Measurements from ENCODE around the gene SETD6.
"Not testable (repeated sequence)": the region's sequence is repeated elsewhere in the genome, so short reads cannot be mapped to it uniquely, and the experiment has no call there.

Gene SETD6

DNA sequence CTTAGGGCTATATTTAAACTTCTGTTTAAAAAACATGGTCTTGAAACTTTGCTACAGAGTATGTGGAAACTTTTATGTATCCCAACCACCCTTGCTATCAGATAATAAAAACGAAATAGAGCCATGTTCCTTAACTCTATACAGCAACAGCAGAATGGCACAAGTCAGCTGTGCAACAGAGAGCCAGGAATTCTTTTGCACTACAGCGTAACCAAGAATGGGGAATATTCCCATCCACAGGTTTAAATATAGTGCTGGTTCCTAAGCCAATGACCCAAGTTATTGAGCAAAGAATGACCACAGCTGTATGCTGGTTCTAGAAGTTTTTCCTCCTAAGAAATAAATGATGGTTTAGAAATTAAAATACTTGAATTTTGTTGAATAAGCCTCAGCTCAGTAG is 33.1 kb downstream of the SETD6 start:
- no peak for DNase-seq

DNA sequence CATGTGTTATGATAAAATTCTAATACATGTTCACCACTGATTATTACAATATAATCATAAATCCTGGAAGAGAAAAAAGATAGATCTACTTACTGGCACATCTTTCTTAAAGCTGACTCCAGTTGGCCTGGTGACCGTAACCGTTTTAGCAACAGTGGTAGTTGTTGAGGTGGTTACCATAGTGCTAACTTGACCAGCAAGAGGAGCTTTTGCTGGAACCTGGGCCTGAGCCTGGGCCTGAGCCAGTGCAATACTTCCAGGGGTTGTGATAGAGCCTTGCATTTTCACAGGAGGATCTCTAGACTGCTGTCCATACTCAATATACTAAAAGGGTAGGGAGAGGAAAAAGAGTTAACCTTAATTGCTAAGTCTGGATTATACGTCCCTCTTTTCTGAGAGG is 36.2 kb downstream of the SETD6 start:
- DNase-seq: no peak

DNA sequence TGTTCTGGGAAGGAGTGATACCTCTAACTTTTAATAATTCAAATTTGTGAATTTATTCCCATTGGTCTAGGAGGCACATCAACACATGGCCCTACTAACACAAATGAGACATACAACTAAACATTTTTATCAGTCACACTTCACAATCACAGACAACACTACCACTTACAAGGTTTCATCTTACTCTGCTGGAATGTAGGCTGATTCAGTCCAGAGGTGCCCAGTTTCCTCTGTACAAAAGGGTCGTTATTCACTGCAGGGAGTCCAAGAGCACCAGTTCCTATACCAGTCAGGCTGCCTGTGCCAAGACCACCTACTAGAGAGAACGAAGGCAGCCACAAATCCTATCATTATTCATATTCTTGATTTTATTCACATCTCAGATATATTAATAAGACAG is 41.4 kb downstream of the SETD6 start:
- no peak for DNase-seq

DNA sequence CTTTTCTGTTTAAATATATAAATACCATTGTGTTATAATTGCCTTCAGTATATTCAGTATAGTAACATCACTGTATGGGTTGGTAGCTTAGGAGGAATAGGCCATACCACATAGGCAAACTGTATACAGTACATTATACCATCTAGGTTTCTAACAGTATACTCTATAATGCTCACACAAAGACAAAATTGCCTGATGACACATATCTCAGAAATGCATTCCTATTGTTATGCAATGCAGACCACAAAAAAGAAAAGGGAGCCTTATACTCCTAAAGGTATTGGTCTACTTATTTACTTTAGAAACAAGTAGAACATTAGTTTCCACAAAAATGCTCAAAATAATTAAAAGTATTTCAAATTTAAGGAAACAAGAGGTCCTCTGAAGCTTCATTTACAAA is 47.9 kb downstream of the SETD6 start:
- no peak for DNase-seq

DNA sequence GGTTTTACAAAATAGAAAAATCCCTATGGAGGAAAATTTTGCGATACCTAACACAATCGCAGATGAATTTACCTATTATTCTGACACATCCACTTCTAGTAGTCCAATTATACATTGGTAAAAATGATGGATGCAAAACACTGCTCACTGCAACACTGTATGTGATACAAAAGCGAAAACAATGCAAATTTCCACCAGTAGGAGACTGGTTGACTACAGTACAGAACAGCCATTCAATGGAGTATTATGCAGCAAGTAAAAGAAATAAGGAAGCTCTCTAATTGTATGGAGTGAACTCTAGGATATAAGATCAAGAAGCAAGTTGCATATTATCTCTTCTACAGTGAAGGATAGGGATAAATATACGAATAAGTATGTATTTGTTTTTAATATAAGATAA is 48.5 kb downstream of the SETD6 start:
- no peak for DNase-seq

DNA sequence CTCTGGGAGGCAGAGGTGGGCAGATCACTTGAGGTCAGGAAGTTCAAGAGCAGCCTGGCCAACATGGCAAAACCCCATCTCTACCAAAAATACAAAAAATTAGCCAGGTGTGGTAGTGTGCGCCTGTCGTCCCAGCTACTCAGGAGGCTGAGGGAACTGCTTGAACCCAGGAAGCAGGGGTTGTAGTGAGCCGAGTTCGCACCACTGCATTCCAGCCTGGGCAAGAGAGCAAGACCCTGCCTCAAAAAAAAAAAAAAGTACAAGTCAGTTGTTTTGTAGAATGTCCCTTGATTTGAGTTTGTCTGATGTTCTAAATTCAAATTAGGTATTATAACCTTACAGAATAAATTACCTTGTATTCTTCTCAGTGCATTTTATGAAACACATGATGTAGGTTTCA is 50.4 kb downstream of the SETD6 start:
- DNase-seq: not testable (repeated sequence)
